Measurements from ENCODE around the gene MGRN1.

MGRN1 gene

GRCh38 chr16:4625560-4626159 is 1.0 kb downstream of the MGRN1 start:
- no peak for DNase-seq

GRCh38 chr16:4626396-4626795 is 1.8 kb downstream of the MGRN1 start:
- DNase-seq, result no peak

- no peak for DNase-seq
Measured at GRCh38 chr16:4628283-4628682, 3.7 kb downstream of the MGRN1 start.

GRCh38 chr16:4631444-4631843 is 6.8 kb downstream of the MGRN1 start:
- DNase-seq, result no peak

DNA sequence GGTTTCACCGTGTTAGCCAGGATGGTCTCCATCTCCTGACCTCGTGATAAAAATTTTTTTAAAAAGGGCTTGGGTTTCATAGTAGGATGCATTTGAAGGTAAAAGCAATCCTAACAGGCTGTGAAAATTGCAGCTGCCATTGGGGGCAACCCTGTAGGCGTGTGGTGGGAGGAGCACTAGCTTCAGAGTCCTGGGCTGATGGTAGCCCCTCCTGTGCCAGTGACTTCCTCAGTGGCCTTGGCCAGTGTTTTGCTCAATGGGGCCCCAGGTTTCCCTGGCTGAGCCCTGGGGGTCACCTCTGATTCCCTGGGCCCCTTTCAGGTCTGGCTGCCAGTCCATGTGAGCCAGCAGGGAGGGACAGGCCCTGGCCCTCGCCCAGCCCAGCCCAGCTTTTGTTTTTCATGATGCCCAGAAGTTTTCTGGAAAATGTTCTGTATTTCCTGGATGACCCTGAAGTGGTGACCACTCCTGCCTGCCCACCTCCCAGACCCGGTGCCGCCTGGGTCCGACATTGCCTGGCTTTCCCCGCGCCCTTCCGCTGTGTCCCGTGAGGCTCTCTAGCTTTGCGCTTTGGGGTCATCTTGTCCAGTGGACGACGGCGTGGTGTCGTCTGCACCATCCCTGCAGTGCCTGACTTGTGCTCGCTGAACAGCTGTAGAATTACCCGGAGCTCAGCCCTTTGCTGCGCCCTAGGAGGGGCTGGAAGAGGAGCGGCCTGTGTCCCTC is 9.4 kb downstream of the MGRN1 start:
- DNase-seq, result no peak

GRCh38 chr16:4634768-4635167 is 10.1 kb downstream of the MGRN1 start:
- no peak for DNase-seq

DNA sequence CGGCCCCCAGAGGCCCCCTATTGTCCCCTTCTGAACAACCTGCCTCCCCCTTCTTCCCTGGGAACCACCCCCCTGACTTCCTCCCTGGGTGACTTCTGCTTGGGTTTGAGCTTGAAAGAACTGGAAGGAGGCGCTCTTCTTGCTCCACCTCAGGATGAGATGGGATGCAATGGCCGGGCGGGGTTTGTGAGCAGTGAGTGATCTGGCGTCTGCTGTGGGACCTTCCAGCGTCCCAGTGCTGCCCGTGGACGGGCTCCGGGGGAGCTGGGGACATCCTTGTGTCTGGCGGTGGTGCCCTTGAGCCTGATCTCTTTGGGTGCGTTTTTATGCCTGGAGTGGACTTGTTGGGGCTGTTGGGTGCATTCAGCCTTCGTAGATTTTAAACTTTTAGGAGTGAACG is 11.6 kb downstream of the MGRN1 start:
- no peak for DNase-seq

GRCh38 chr16:4637501-4638166 is 13.0 kb downstream of the MGRN1 start:
- no peak for DNase-seq

- DNase-seq, result no peak
Measured at GRCh38 chr16:4639899-4640509, 15.4 kb downstream of the MGRN1 start.

GRCh38 chr16:4640572-4641305 is 16.1 kb downstream of the MGRN1 start:
- DNase-seq, result no peak

DNA sequence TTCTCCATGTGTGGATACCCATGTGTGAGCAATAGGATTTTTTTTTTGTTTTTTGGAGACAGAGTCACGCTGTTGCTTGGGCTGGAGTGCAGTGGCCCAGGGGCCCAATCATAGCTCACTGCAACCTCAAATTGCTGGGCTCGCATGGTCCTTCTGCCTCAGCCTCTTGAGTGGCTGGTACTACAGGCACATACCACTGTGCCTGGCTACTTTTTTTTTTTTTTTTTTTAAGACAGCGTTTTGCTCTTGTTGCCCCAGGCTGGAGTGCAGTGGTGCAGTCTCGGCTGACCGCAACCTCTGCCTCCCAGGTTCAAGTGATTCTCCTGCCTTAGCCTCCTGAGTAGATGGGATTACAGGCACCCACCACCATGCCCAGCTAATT is 16.7 kb downstream of the MGRN1 start:
- no peak for DNase-seq

DNA sequence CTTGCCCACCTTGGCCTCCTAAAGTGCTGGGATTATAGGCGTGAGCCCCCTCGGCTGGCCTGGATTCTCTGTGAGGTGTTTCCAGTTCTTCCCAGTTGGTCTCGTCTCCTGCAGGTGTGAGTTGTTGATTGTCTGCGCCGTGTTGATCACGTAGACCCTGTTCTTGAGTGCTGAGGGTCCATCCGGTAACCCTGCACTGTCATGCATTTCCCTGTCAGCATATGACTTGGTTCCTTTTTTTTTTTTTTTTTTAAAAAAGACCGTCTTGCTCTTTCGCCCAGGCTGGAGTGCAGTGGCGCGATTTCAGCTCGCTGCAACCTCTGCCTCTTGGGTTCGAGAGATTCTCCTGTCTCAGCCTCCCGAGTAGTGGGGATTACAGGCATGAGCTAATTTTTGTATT is 17.3 kb downstream of the MGRN1 start:
- DNase-seq, result no peak

DNA sequence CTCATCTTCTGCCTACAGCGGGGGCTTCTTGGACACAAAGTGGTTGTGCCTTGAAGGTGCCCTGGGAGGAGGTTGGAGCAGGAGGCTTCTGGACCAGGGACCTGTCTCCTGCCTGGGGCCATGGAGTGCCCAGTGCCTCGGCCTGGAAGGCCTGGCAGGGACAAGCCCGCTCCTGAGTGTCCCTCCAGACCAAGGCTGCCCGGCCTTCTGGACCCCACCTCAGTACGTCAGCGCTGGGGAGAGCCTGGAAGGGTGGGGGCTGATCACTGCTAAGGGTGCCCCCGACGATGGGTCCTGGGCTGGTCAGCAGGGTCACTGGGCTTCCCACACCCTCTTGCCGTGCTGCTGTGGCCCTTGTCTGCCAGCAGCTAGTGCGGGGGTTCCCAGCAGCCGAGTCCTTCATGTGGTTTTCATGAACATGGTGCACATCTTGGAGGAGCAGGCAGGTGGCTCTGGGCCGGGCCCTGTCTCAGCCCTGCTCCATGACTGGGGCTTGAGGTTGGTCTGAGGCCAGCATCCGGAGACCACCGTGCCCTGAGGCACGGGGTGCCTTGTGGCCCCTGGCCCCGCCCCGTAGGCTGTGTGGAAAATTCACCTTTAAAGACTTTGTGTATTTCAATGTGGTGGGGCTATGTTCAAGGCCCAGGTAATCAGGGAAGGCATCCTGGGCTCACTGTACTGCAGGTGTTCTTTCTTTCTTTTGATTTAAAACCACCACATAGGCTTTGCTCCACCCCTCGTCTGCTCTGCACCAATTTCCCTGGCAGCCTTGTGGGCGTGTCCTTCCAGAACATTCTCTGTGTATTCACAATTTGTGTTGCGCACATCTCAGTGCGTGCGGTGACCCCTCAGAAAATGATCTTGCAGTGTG is 22.4 kb downstream of the MGRN1 start:
- DNase-seq, result no peak

DNA sequence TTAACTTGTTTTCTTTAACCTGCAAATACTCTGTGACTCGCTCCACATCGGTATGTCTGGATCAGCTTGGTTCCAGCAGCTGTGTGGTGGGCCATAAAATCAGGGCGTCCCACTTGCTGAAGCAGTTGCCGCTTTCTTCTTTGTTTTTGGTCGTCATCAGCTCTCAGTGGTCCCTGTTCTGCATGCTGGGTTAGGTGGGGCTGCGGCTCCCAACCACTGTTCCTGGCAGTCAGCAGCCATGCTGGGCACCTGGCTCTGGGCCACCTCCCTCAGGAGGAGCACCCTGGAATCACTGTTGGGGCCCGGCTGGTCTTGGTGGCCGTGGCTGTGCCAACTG is 23.0 kb downstream of the MGRN1 start:
- DNase-seq, result no peak

DNA sequence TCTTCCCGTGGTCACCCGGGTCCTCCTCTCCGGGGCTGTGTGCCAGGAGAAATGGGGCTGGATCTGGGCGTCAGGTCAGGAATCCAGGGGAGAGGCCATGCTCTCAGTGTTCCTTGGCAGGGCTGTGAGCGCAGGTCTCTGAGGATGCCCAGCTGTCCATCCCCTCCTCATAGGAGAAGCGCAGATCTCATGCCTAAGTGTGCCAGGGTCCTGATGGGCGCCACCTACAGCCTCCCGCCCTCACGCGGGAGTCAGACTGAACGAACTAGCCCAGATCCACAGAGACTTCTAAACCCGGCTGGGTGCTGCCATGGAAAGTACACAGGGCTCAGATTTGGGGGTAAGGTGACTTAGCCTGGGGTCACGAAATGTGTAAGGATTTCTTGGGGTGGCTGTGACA is 24.3 kb downstream of the MGRN1 start:
- no peak for DNase-seq

GRCh38 chr16:4649744-4650442 is 25.3 kb downstream of the MGRN1 start:
- DNase-seq, result no peak

- DNase-seq, result peak; percentile 77
Measured at GRCh38 chr16:4650443-4651074, 25.9 kb downstream of the MGRN1 start.

DNA sequence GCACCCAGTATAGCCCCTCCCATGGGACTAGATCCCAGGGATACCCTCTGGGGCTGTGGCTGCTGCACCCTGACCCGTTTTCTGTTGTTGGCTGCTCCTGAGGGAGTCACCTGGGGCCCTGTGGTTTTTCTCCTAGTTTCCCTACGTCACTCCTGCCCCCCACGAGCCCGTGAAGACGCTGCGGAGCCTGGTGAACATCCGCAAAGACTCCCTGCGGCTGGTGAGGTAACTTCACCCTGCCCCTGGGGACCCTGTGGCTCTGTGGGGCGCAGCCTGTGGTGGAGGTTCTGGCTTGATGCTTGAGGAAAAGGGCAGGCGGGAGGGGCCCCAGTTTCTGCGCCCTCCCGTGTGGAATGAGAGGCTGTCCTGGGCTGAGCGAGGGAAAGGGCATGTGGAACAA is 27.2 kb downstream of the MGRN1 start:
- DNase-seq, result no peak

- no peak for DNase-seq
Measured at GRCh38 chr16:4652561-4652960, 27.9 kb downstream of the MGRN1 start.

GRCh38 chr16:4654011-4654963 is 29.7 kb downstream of the MGRN1 start:
- no peak for DNase-seq

All from activated CD4-positive, alpha-beta T cell treated with anti-CD3 and anti-CD28 coated beads, Interleukin-2, amount 50 U/mL, for 1 hour (primary cell).